ENCODE results near the gene KCNH5.

DNA sequence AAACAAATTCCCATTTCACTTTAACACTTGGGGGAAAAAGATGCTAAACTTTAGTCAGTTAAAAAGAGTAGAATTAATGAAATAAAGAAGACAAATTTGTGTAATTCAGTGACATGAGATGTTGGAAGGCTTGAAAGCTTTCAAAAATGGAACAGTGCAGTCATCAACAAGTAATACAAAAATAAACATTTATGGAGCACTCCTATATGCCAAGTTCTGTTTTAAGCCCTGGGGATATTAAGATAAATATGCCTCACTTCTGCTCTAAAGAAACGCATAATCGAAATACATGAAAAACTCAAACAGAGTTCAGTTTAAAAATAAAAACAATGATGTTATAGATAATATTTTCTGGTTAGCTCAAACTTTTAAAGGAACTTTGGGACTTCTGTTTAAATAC, 93.0 kb downstream of the KCNH5 start:
- TF ChIP-seq CEBPB (tag; IDR thresholded peaks at IDR 0.05) (no peak), POLR2A (conservative IDR thresholded peaks at IDR 0.05) (no peak)
